Measurements from ENCODE around the gene GALR3. TPM values are rescaled to one million over a fixed set of nuclear protein-coding genes. Genes with fewer than 3 reads are reported as not detected.

The GALR3 gene
- total RNA-seq, 6 experiments from 2014 or later, result 0.29 to 0.83 TPM; not detected in 4

DNA sequence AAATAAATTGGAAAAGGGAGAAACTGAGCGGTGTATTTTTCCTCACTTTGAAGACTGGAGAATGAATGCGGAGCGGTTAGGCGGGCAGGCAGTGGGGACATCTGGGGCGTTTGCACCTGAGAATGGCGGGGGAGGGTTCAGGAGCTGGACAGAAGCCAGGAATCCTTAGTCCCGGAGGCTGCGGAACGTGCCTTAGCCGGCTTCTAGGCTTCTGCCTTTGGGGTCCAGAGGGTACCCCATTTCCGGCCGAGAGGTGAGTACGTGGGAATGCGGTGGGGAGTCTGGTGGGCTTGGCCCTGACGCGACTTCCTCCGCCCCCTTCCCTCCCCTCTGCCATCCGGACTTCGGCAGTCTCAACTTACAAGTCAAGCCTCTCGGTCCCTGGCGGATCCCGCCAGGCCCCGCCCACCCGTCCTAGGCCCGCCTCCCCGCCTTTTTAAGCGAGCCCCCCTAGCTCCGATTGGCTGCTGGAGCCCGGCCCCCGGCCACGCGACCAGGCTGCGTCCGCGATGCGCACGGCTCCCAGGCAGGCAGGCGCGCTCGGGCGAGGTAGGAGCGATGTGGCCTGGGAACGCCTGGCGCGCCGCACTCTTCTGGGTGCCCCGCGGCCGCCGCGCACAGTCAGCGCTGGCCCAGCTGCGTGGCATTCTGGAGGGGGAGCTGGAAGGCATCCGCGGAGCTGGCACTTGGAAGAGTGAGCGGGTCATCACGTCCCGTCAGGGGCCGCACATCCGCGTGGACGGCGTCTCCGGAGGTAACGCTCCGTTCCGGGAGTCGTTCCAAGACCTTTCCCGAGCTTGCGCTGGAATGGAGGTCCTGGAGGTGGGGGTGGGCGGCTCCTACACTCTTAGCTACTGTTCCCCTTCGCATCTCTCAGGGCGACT, 15.5 kb upstream of the GALR3 start, which contains the start of gene GCAT:
Gene GCAT (plus strand): TSS at position 525 of the 884 bp plus-strand sequence. CDS start 34 bp downstream, at position 559.
- peak; percentile 75 to 90 (median 81) for ATAC-seq
- 0% methylated on average over 17 of the region's 73 CpGs for WGBS (ENCODE audit: insufficient coverage, low coverage, low lambda C conversion rate, missing lambda C conversion rate)
- H3K36me3 ChIP-seq, result no peaks in the 10 kb centered on the region
- intact Hi-C loops (cut with DNase I), result no loop called here
- peaks cover 0 to 36% (median 10%) of the 10 kb centered on the region in 4 donors for H3K4me1 ChIP-seq
- no peaks in the 10 kb centered on the region for H3K9me3 ChIP-seq
- peak within 1 kb of the TSS in 2 of 3 donors; percentile 31 to 64 for H3K27ac ChIP-seq
- DNase-seq, result peak; percentile 97 to 98 (median 98)
- no peaks in the 10 kb centered on the region for H3K27me3 ChIP-seq
- TF ChIP-seq, protein P1, sequence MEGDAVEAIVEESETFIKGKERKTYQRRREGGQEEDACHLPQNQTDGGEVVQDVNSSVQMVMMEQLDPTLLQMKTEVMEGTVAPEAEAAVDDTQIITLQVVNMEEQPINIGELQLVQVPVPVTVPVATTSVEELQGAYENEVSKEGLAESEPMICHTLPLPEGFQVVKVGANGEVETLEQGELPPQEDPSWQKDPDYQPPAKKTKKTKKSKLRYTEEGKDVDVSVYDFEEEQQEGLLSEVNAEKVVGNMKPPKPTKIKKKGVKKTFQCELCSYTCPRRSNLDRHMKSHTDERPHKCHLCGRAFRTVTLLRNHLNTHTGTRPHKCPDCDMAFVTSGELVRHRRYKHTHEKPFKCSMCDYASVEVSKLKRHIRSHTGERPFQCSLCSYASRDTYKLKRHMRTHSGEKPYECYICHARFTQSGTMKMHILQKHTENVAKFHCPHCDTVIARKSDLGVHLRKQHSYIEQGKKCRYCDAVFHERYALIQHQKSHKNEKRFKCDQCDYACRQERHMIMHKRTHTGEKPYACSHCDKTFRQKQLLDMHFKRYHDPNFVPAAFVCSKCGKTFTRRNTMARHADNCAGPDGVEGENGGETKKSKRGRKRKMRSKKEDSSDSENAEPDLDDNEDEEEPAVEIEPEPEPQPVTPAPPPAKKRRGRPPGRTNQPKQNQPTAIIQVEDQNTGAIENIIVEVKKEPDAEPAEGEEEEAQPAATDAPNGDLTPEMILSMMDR (IDR thresholded peaks at IDR 0.05), result no peak
- TF ChIP-seq POLR2A (IDR thresholded peaks at IDR 0.05), result peak; percentile 66
- H3K4me3 ChIP-seq, result peak within 1 kb of the TSS; percentile 40 to 84 (median 63)

DNA sequence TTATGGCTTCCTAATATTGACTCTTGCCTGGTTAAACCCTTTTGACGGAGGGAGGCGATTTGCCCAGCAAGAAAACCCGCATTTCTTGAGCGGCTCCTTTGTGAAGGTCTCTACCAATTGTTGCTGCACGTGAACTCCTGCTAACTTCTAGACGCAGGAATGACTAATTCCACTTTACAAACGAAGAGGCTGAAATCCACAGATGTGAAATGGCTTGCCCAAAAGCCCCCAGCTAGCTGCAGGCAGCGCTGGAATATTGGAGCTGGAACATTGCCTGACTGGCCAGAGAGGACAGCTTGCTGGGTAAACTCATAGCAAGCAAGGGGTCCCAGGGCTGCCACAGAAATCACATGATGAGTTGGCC, 14.9 kb upstream of the GALR3 start:
- Histone ChIP-seq H3K4me3 (peak overlapping the region; percentile 37 to 84 (median 63)), H3K36me3 (peaks cover 0 to 2% (median 0%) of the 10 kb centered on the region in 4 donors), H3K4me1 (peaks cover 0 to 31% (median 10%) of the 10 kb centered on the region in 4 donors), H3K27ac (peak overlapping the region in 1 of 3 donors; percentile 64), H3K9me3 (no peaks in the 10 kb centered on the region), H3K27me3 (no peaks in the 10 kb centered on the region)
- DNase-seq (no peak), ATAC-seq (no peak)
- TF ChIP-seq, protein P1 (IDR thresholded peaks at IDR 0.05), result no peak
- no peak for TF ChIP-seq POLR2A (IDR thresholded peaks at IDR 0.05)
- 6% methylated on average over 8 of the region's 8 CpGs for WGBS (ENCODE audit: insufficient coverage, low coverage, low lambda C conversion rate, missing lambda C conversion rate)
- intact Hi-C loops (cut with DNase I), result no loop called here

DNA sequence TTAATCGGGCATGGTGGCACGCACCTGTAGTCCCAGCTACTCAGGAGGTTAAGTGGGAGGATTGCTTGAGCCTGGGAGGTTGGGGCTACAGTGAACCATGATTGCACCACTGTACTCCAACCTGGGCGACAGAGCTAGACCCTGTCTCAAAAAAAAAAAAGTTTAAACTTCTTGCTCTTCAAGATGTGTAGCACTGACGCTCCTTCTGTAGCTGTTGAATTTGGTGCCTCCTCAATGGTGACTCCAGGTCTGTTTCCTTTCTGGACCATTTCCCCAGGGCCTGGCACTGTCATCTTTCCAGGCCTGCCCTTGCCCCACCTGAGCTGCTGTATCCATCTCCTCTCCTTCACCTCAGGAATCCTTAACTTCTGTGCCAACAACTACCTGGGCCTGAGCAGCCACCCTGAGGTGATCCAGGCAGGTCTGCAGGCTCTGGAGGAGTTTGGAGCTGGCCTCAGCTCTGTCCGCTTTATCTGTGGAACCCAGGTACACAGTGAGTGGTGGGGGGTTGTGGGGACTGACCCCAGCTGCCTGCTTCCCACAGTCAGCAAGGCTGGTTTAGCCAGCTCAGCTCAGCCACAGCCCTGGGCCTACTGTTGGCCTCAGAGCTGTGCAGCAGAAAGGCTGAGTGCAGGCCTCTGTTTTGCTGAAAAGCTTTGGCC, 13.4 kb upstream of the GALR3 start:
- 92% methylated on average over 2 of the region's 5 CpGs for WGBS (ENCODE audit: insufficient coverage, low coverage, low lambda C conversion rate, missing lambda C conversion rate)
- Histone ChIP-seq H3K4me3 (peak overlapping the region in 1 of 3 donors; percentile 84), H3K9me3 (no peaks in the 10 kb centered on the region), H3K4me1 (peaks cover 0 to 24% (median 8%) of the 10 kb centered on the region in 4 donors), H3K27me3 (no peaks in the 10 kb centered on the region), H3K27ac (peak overlapping the region in 1 of 3 donors; percentile 64), H3K36me3 (peaks cover 0 to 15% (median 0%) of the 10 kb centered on the region in 4 donors)
- intact Hi-C loops (cut with DNase I), result no loop called here
- no peak for TF ChIP-seq POLR2A (IDR thresholded peaks at IDR 0.05)
- TF ChIP-seq, protein P1 (IDR thresholded peaks at IDR 0.05), result no peak
- DNase-seq (no peak), ATAC-seq (no peak)

DNA sequence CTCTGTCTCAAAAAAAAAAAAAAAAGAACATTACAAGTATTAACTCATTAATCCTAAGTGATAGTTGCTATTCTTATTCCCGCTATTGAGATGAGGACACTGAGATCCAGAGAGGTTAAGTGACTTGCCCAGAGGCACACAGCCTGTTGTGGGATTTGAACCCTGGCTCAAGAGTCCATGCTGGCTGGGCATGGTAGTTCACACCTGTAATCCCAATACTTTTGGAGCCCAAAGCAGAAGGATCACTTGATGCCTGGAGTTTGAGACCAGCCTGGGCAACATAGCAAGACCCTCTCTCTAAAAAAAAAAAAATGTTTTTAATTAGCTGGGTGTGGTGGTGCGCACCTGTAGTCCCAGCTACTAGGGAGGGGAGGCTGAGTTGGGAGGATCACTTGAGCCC, 11.3 kb upstream of the GALR3 start:
- intact Hi-C loops (cut with DNase I), result no loop called here
- H3K27me3 ChIP-seq, result no peaks in the 10 kb centered on the region

More for the DNA sequence above, 11.3 kb upstream of the GALR3 start:
- H3K9me3 ChIP-seq, result no peaks in the 10 kb centered on the region
- WGBS (ENCODE audit: insufficient coverage, low coverage, low lambda C conversion rate, missing lambda C conversion rate), result 100% methylated on average over 1 of the region's 2 CpGs
- ATAC-seq, result no peak
- peaks cover 0 to 33% (median 13%) of the 10 kb centered on the region in 4 donors for H3K4me1 ChIP-seq
- peaks cover 0 to 19% (median 0%) of the 10 kb centered on the region in 4 donors for H3K36me3 ChIP-seq
- DNase-seq, result no peak
- no peak for TF ChIP-seq POLR2A (IDR thresholded peaks at IDR 0.05)
- TF ChIP-seq, protein P1 (IDR thresholded peaks at IDR 0.05), result no peak
- H3K4me3 ChIP-seq, result no peak overlapping the region
- no peak overlapping the region for H3K27ac ChIP-seq

All from right lobe of liver (tissue), 6 donors.